ENCODE data around the gene GLOD5. TPM values are rescaled to one million over a fixed set of nuclear protein-coding genes. Genes with fewer than 3 reads are reported as not detected.
A peak's percentile ranks its signal among the peaks of the same experiment; 100 is the strongest.

GLOD5 gene
- total and polyA plus RNA-seq, 4 experiments from 2014 or later, result not detected

GRCh38 chrX:48719958-48720357 is 41.6 kb upstream of the GLOD5 start:
- no peak overlapping the region for H3K4me3 Mint-ChIP-seq
- H3K9me3 Mint-ChIP-seq, result peaks cover 0 to 1% (median 0%) of the 10 kb centered on the region in 8 donors
- Histone ChIP-seq H3K4me1 (ENCODE audit: insufficient read depth, low read length) (peaks cover 65% of the 10 kb centered on the region), H3K36me3 (ENCODE audit: insufficient read depth, low read length) (no peaks in the 10 kb centered on the region), H3K27ac (ENCODE audit: low read depth, low read length) (no peak overlapping the region), H3K9me3 (ENCODE audit: control insufficient read depth in 1 of 2, low read length in 2 of 2) (no peaks in the 10 kb centered on the region), H3K4me3 (ENCODE audit: low read length in 2 of 2) (no peak overlapping the region), H3K27me3 (ENCODE audit: insufficient read depth, low read length) (no peaks in the 10 kb centered on the region)
- no peak overlapping the region for H3K27ac Mint-ChIP-seq
- peaks cover 32 to 37% (median 36%) of the 10 kb centered on the region in 4 donors for H3K4me1 Mint-ChIP-seq
- intact Hi-C loops (cut with micrococcal nuclease), result no loop called here
- H3K36me3 Mint-ChIP-seq, result no peaks in the 10 kb centered on the region
- DNase-seq, result no peak
- ChIA-PET POLR2A (ENCODE audit: partially characterized antibody) (interaction anchor here (1.2 to 2.2 kb wide), 4 partner anchors 9 to 217 kb away, joined by 4 to 13 read pairs (median 5); partner anchors contain the start of gene WAS), CTCF (ENCODE audit: partially characterized antibody) (no interaction called here)
- no peaks in the 10 kb centered on the region for H3K27me3 Mint-ChIP-seq

- peak in 3 of 5 donors; percentile 26 to 51 (median 38) for DNase-seq
- Histone ChIP-seq H3K4me1 (ENCODE audit: insufficient read depth, low read length) (peaks cover 65% of the 10 kb centered on the region), H3K4me3 (ENCODE audit: low read length in 2 of 2) (no peak overlapping the region)
These were observed 40.8 kb upstream of the GLOD5 start for GRCh38 chrX:48720577-48721250.

GRCh38 chrX:48721916-48722315 is 39.6 kb upstream of the GLOD5 start:
- no peaks in the 10 kb centered on the region for H3K9me3 ChIP-seq (ENCODE audit: control insufficient read depth in 1 of 2, low read length in 2 of 2)
- no peaks in the 10 kb centered on the region for H3K27me3 ChIP-seq (ENCODE audit: insufficient read depth, low read length)
- H3K36me3 ChIP-seq (ENCODE audit: insufficient read depth, low read length), result no peaks in the 10 kb centered on the region
- no peak overlapping the region for H3K4me3 Mint-ChIP-seq
- no peaks in the 10 kb centered on the region for H3K36me3 Mint-ChIP-seq
- POLR2A ChIA-PET (ENCODE audit: partially characterized antibody), result no interaction called here
- peaks cover 25 to 34% (median 33%) of the 10 kb centered on the region in 4 donors for H3K4me1 Mint-ChIP-seq
- no peak overlapping the region for H3K27ac ChIP-seq (ENCODE audit: low read depth, low read length)
- intact Hi-C loops (cut with micrococcal nuclease), result no loop called here
- no peak overlapping the region for H3K27ac Mint-ChIP-seq
- no peaks in the 10 kb centered on the region for H3K27me3 Mint-ChIP-seq
- CTCF ChIA-PET (ENCODE audit: partially characterized antibody), result no interaction called here
- H3K4me1 ChIP-seq (ENCODE audit: insufficient read depth, low read length), result peaks cover 65% of the 10 kb centered on the region
- no peak for DNase-seq
- H3K4me3 ChIP-seq (ENCODE audit: low read length in 2 of 2), result no peak overlapping the region
- H3K9me3 Mint-ChIP-seq, result peaks cover 0 to 3% (median 0%) of the 10 kb centered on the region in 8 donors

More at GRCh38 chrX:48720577-48721250, 40.8 kb upstream of the GLOD5 start:
- intact Hi-C loops (cut with micrococcal nuclease), result no loop called here
- Mint-ChIP-seq H3K27ac (no peak overlapping the region), H3K27me3 (no peaks in the 10 kb centered on the region), H3K4me1 (peaks cover 27 to 34% (median 32%) of the 10 kb centered on the region in 4 donors), H3K9me3 (peaks cover 0 to 1% (median 0%) of the 10 kb centered on the region in 8 donors), H3K4me3 (no peak overlapping the region), H3K36me3 (no peaks in the 10 kb centered on the region)
- Histone ChIP-seq H3K27me3 (ENCODE audit: insufficient read depth, low read length) (no peaks in the 10 kb centered on the region), H3K27ac (ENCODE audit: low read depth, low read length) (no peak overlapping the region), H3K36me3 (ENCODE audit: insufficient read depth, low read length) (no peaks in the 10 kb centered on the region), H3K9me3 (ENCODE audit: control insufficient read depth in 1 of 2, low read length in 2 of 2) (no peaks in the 10 kb centered on the region)
- ChIA-PET POLR2A (ENCODE audit: partially characterized antibody) (interaction anchor here (0.9 to 1.3 kb wide), 2 partner anchors 8 to 16 kb away, joined by 3 to 17 read pairs; no protein-coding TSS in a partner anchor), CTCF (ENCODE audit: partially characterized antibody) (interaction anchor here (1.0 kb wide), 1 partner anchor 72 kb away, joined by 3 read pairs; no protein-coding TSS in a partner anchor)

- no peak overlapping the region for H3K27ac ChIP-seq (ENCODE audit: low read depth, low read length)
- ChIA-PET CTCF (ENCODE audit: partially characterized antibody) (no interaction called here), POLR2A (ENCODE audit: partially characterized antibody) (interaction anchor here (1.5 to 2.8 kb wide), 2 partner anchors 10 to 13 kb away, joined by 5 to 16 read pairs; no protein-coding TSS in a partner anchor)
- H3K4me3 ChIP-seq (ENCODE audit: low read length in 2 of 2), result no peak overlapping the region
- Mint-ChIP-seq H3K4me3 (peak overlapping the region in 4 of 8 donors; percentile 10 to 59 (median 24)), H3K27ac (peak overlapping the region in 6 of 7 donors; percentile 23 to 76 (median 29)), H3K36me3 (peaks cover 0 to 4% of the 10 kb centered on the region in 2 donors), H3K4me1 (peaks cover 26 to 39% (median 36%) of the 10 kb centered on the region in 4 donors), H3K9me3 (peaks cover 0 to 24% (median 7%) of the 10 kb centered on the region in 8 donors), H3K27me3 (no peaks in the 10 kb centered on the region)
- no peaks in the 10 kb centered on the region for H3K9me3 ChIP-seq (ENCODE audit: control insufficient read depth in 1 of 2, low read length in 2 of 2)
- no peaks in the 10 kb centered on the region for H3K27me3 ChIP-seq (ENCODE audit: insufficient read depth, low read length)
- no peaks in the 10 kb centered on the region for H3K36me3 ChIP-seq (ENCODE audit: insufficient read depth, low read length)
- intact Hi-C loops (cut with micrococcal nuclease), result no loop called here
- DNase-seq, result peak in 3 of 5 donors; percentile 20 to 41 (median 20)
- peaks cover 46% of the 10 kb centered on the region for H3K4me1 ChIP-seq (ENCODE audit: insufficient read depth, low read length)
These were observed 35.0 kb upstream of the GLOD5 start for GRCh38 chrX:48726596-48726995.

GRCh38 chrX:48728653-48729052 is 32.9 kb upstream of the GLOD5 start:
- no peak for DNase-seq
- Mint-ChIP-seq H3K4me3 (peak overlapping the region in 1 of 8 donors; percentile 39), H3K9me3 (peaks cover 0 to 24% (median 7%) of the 10 kb centered on the region in 8 donors), H3K4me1 (peaks cover 26 to 43% (median 35%) of the 10 kb centered on the region in 4 donors), H3K27me3 (no peaks in the 10 kb centered on the region), H3K27ac (peak overlapping the region in 4 of 7 donors; percentile 6 to 38 (median 11)), H3K36me3 (peaks cover 0 to 4% of the 10 kb centered on the region in 2 donors)
- Histone ChIP-seq H3K4me3 (ENCODE audit: low read length in 2 of 2) (no peak overlapping the region), H3K36me3 (ENCODE audit: insufficient read depth, low read length) (no peaks in the 10 kb centered on the region), H3K9me3 (ENCODE audit: control insufficient read depth in 1 of 2, low read length in 2 of 2) (no peaks in the 10 kb centered on the region), H3K27me3 (ENCODE audit: insufficient read depth, low read length) (no peaks in the 10 kb centered on the region), H3K4me1 (ENCODE audit: insufficient read depth, low read length) (peaks cover 39% of the 10 kb centered on the region), H3K27ac (ENCODE audit: low read depth, low read length) (no peak overlapping the region)
- CTCF ChIA-PET (ENCODE audit: partially characterized antibody), result no interaction called here
- POLR2A ChIA-PET (ENCODE audit: partially characterized antibody), result interaction anchor here (1.2 to 1.4 kb wide), 3 partner anchors 9 to 15 kb away, joined by 3 to 6 read pairs (median 5); no protein-coding TSS in a partner anchor
- intact Hi-C loops (cut with micrococcal nuclease), result no loop called here

- POLR2A ChIA-PET (ENCODE audit: partially characterized antibody), result interaction anchor here (0.8 to 3.6 kb wide), 14 partner anchors 7 to 1607 kb away, joined by 3 to 82 read pairs (median 12); partner anchors contain the start of genes GRIPAP1, HDAC6, RBM3 and SUV39H1
- CTCF ChIA-PET (ENCODE audit: partially characterized antibody), result interaction anchor here (1.2 to 1.9 kb wide), 2 partner anchors 88 to 210 kb away, joined by 3 to 9 read pairs; no protein-coding TSS in a partner anchor
- Mint-ChIP-seq H3K4me3 (peak overlapping the region in 7 of 8 donors; percentile 1 to 94 (median 87)), H3K36me3 (no peaks in the 10 kb centered on the region), H3K27ac (peak overlapping the region; percentile 1 to 98 (median 94)), H3K9me3 (peaks cover 0 to 2% (median 0%) of the 10 kb centered on the region in 8 donors), H3K27me3 (no peaks in the 10 kb centered on the region), H3K4me1 (peaks cover 9 to 27% (median 18%) of the 10 kb centered on the region in 4 donors)
- Histone ChIP-seq H3K36me3 (ENCODE audit: insufficient read depth, low read length) (no peaks in the 10 kb centered on the region), H3K27ac (ENCODE audit: low read depth, low read length) (no peak overlapping the region), H3K27me3 (ENCODE audit: insufficient read depth, low read length) (no peaks in the 10 kb centered on the region), H3K4me1 (ENCODE audit: insufficient read depth, low read length) (peaks cover 20% of the 10 kb centered on the region), H3K9me3 (ENCODE audit: control insufficient read depth in 1 of 2, low read length in 2 of 2) (no peaks in the 10 kb centered on the region), H3K4me3 (ENCODE audit: low read length in 2 of 2) (no peak overlapping the region)
- intact Hi-C loops (cut with micrococcal nuclease), result loop anchor here (2.0 kb wide), 2 partner anchors 64 to 88 kb away; no protein-coding TSS in a partner anchor
- DNase-seq, result no peak
These were observed 25.2 kb upstream of the GLOD5 start for GRCh38 chrX:48736303-48736702.

GRCh38 chrX:48736878-48737212 is 24.7 kb upstream of the GLOD5 start:
- Mint-ChIP-seq H3K4me1 (peaks cover 9 to 27% (median 18%) of the 10 kb centered on the region in 4 donors), H3K9me3 (peaks cover 0 to 2% (median 0%) of the 10 kb centered on the region in 8 donors), H3K4me3 (peak overlapping the region; percentile 81 to 94 (median 90)), H3K27ac (peak overlapping the region; percentile 13 to 98 (median 96)), H3K36me3 (no peaks in the 10 kb centered on the region), H3K27me3 (no peaks in the 10 kb centered on the region)
- peaks cover 20% of the 10 kb centered on the region for H3K4me1 ChIP-seq (ENCODE audit: insufficient read depth, low read length)
- H3K27ac ChIP-seq (ENCODE audit: low read depth, low read length), result peak overlapping the region; percentile 68
- CTCF ChIA-PET (ENCODE audit: partially characterized antibody), result interaction anchor here (1.0 to 1.9 kb wide), 5 partner anchors 23 to 302 kb away, joined by 3 to 9 read pairs (median 3); no protein-coding TSS in a partner anchor
- H3K9me3 ChIP-seq (ENCODE audit: control insufficient read depth in 1 of 2, low read length in 2 of 2), result no peaks in the 10 kb centered on the region
- DNase-seq, result peak in 1 of 5 donors; percentile 36
- intact Hi-C loops (cut with micrococcal nuclease), result loop anchor here (1.0 to 2.0 kb wide), 6 partner anchors 24 to 88 kb away; partner anchors contain the start of genes SUV39H1 and WAS
- H3K36me3 ChIP-seq (ENCODE audit: insufficient read depth, low read length), result no peaks in the 10 kb centered on the region
- POLR2A ChIA-PET (ENCODE audit: partially characterized antibody), result interaction anchor here (0.6 to 3.6 kb wide), 26 partner anchors 8 to 1607 kb away, joined by 3 to 82 read pairs (median 9); partner anchors contain the start of genes GRIPAP1, HDAC6, OTUD5 and PIM2
- H3K4me3 ChIP-seq (ENCODE audit: low read length in 2 of 2), result no peak overlapping the region
- H3K27me3 ChIP-seq (ENCODE audit: insufficient read depth, low read length), result no peaks in the 10 kb centered on the region

Data from CD4-positive, alpha-beta memory T cell (primary cell).